ENCODE results near the gene TP63.

The TP63 gene

GRCh38 chr3:189824629-189825312, 193.6 kb downstream of the TP63 start:
- no peak for DNase-seq

GRCh38 chr3:189826566-189826965, 195.4 kb downstream of the TP63 start:
- no peak for DNase-seq

- no peak for DNase-seq
Observed at GRCh38 chr3:189827108-189827507, 195.9 kb downstream of the TP63 start.

- peak in 1 of 3 experiments; percentile 48 for DNase-seq
Observed at GRCh38 chr3:189830401-189830800, 199.2 kb downstream of the TP63 start.

GRCh38 chr3:189833266-189833665, 202.1 kb downstream of the TP63 start:
- DNase-seq = no peak

GRCh38 chr3:189833996-189834395, 202.8 kb downstream of the TP63 start:
- DNase-seq = no peak

GRCh38 chr3:189834462-189834861, 203.3 kb downstream of the TP63 start:
- no peak for DNase-seq

GRCh38 chr3:189836795-189837194, 205.6 kb downstream of the TP63 start:
- DNase-seq = no peak

- no peak for DNase-seq
Observed at GRCh38 chr3:189838291-189838690, 207.1 kb downstream of the TP63 start.

GRCh38 chr3:189839576-189839975, 208.4 kb downstream of the TP63 start:
- no peak for DNase-seq

- DNase-seq = no peak
Observed at GRCh38 chr3:189841473-189842205, 210.4 kb downstream of the TP63 start.

GRCh38 chr3:189842681-189843602, 211.8 kb downstream of the TP63 start:
- peak; percentile 18 to 40 (median 24) for DNase-seq

GRCh38 chr3:189845069-189845468, 213.9 kb downstream of the TP63 start:
- DNase-seq = no peak

- no peak for DNase-seq
Observed at GRCh38 chr3:189848395-189849040, 217.3 kb downstream of the TP63 start.

- no peak for DNase-seq
Observed at GRCh38 chr3:189849262-189849661, 218.1 kb downstream of the TP63 start.

- no peak for DNase-seq
Observed at GRCh38 chr3:189851682-189852081, 220.5 kb downstream of the TP63 start.

- DNase-seq = no peak
Observed at GRCh38 chr3:189853906-189854305, 222.7 kb downstream of the TP63 start.

GRCh38 chr3:189860296-189860695, 229.1 kb downstream of the TP63 start:
- no peak for DNase-seq

- DNase-seq = no peak
Observed at GRCh38 chr3:189862385-189862998, 231.3 kb downstream of the TP63 start.

GRCh38 chr3:189863031-189863430, 231.8 kb downstream of the TP63 start:
- no peak for DNase-seq

- DNase-seq = no peak
Observed at GRCh38 chr3:189868061-189868460, 236.9 kb downstream of the TP63 start.

- no peak for DNase-seq
Observed at GRCh38 chr3:189869165-189869564, 238.0 kb downstream of the TP63 start.

Data from NCI-H1417 (cell line).